GM23248 (cell line): Measurements from ENCODE around the gene RXFP4. TPM values are rescaled to one million over a fixed set of nuclear protein-coding genes. Genes with fewer than 3 reads are reported as not detected.
A peak's percentile ranks its signal among the peaks of the same experiment; 100 is the strongest.

Experiments used
- DNase-seq: peaks from one replicate; pipeline ENCODE4 v3.0.0-alpha.2; 2015
- H2AFZ ChIP-seq: fragments of 200-600 bp; sonication (generic); 2 replicates; pipeline ENCODE4 v1.6.1; 2016; ENCODE audit warnings: antibody characterized with exemption
- H3F3A ChIP-seq: fragments of 200-600 bp; sonication (generic); 2 replicates; pipeline ENCODE4 v1.6.1; 2016; ENCODE audit warnings: mild to moderate bottlenecking, antibody characterized with exemption, mixed run types; ENCODE audit not compliant: insufficient read depth
- H3K27ac ChIP-seq: fragments of 200-600 bp; sonication (generic); 2 replicates; pipeline ENCODE4 v1.5.1; 2016; ENCODE audit warnings: mild to moderate bottlenecking
- H3K27me3 ChIP-seq: fragments of 200-600 bp; sonication (generic); replicated peaks from 2 replicates; pipeline ENCODE4 v1.6.1; 2016; ENCODE audit warnings: mild to moderate bottlenecking; ENCODE audit not compliant: insufficient read depth
- H3K36me3 ChIP-seq: fragments of 200-600 bp; sonication (generic); 2 replicates; pipeline ENCODE4 v1.6.1; 2016; ENCODE audit warnings: low read depth, mild to moderate bottlenecking
- H3K4me1 ChIP-seq: fragments of 200-600 bp; sonication (generic); 2 replicates; pipeline ENCODE4 v1.6.1; 2016; ENCODE audit warnings: mild to moderate bottlenecking; ENCODE audit not compliant: insufficient read depth
- H3K4me2 ChIP-seq: fragments of 200-600 bp; sonication (generic); one replicate; pipeline ENCODE4 v1.6.1; 2016; ENCODE audit warnings: mild to moderate bottlenecking; ENCODE audit not compliant: unreplicated experiment
- H3K4me3 ChIP-seq: fragments of 200-600 bp; sonication (generic); 2 replicates; pipeline ENCODE4 v1.5.1; 2016; ENCODE audit warnings: mild to moderate bottlenecking
- H3K79me2 ChIP-seq: fragments of 200-600 bp; sonication (generic); 2 replicates; pipeline ENCODE4 v1.6.1; 2016; ENCODE audit warnings: mild to moderate bottlenecking; ENCODE audit not compliant: insufficient read depth
- H3K9ac ChIP-seq: fragments of 200-600 bp; sonication (generic); 2 replicates; pipeline ENCODE4 v1.6.1; 2016; ENCODE audit warnings: mild to moderate bottlenecking
- H3K9me2 ChIP-seq: fragments of 200-600 bp; sonication (generic); 2 replicates; pipeline ENCODE4 v1.6.1; 2016; ENCODE audit warnings: mixed run types, mild to moderate bottlenecking, moderate library complexity; ENCODE audit not compliant: insufficient read depth
- H3K9me3 ChIP-seq: fragments of 200-600 bp; sonication (generic); one replicate; pipeline ENCODE4 v1.6.1; 2017; ENCODE audit warnings: low read depth
- H4K20me1 ChIP-seq: fragments of 200-600 bp; sonication (generic); 2 replicates; pipeline ENCODE4 v1.6.0; 2016; ENCODE audit not compliant: insufficient read depth
- EZH2 ChIP-seq: fragments of 200-600 bp; sonication (generic); IDR thresholded peaks from 2 replicates; pipeline ENCODE4 v1.6.1; 2018; ENCODE audit warnings: antibody characterized with exemption, mild to moderate bottlenecking; ENCODE audit not compliant: insufficient read depth, poor library complexity, severe bottlenecking
- EZH2phosphoT487 ChIP-seq: fragments of 200-600 bp; sonication (generic); IDR thresholded peaks from 2 replicates; pipeline ENCODE4 v1.6.1; 2018; ENCODE audit warnings: antibody characterized with exemption, moderate library complexity, mild to moderate bottlenecking, low read depth; ENCODE audit not compliant: insufficient read depth
- WGBS, 2 experiments: methylation state at CpG; one replicate each; pipeline ENCODE4 v1.1.6; 2015 to 2017; ENCODE audit warnings: low lambda C conversion rate in 2 of 2, low coverage in 1 of 2; ENCODE audit errors: missing lambda C conversion rate in 2 of 2; 5-methylcytosine and 5-hydroxymethylcytosine counted together
- in situ Hi-C: fragments of 300-500 bp; cut with MboI; formaldehyde crosslinking; loops from 2 replicates; pipeline ENCODE4 v1.15.0; 2020
- polyA plus RNA-seq: library from polyadenylated mRNA; unstranded; fragments of >200 nt; fragmentation: Nextera tagmentation; extraction: Ambion mirVana; gene quantifications from 2 replicates; pipeline ENCODE4 v1.2.1, GENCODE V29; 2016
- total RNA-seq: library from RNA; depleted of rRNA; stranded (reverse); fragments of >200 nt; shearing (Covaris generic); gene quantifications from 2 replicates; pipeline ENCODE4 v1.2.3, GENCODE V29; 2014

The RXFP4 gene
- total and polyA plus RNA-seq, 2 experiments from 2014 or later = 0.39 TPM; not detected in 1

DNA sequence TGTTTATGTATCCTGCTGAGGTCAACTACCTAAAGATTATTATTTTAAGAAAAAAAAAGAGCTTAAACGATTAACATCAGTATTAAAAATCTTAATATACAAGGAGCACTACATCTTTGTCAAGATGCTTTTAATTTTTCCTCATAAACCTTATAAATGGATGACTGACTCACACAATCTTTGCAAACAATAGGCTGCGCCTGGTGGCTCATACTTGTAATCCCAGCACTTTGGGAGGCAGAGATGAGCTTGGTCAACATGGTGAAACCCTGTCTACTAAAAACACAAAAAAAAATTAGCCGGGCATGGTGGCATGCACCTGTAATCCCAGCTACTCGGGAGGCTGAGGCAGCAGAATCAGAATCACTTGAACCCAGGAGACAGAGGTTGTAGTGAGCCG lies 9.0 kb upstream of the RXFP4 start:
- Histone ChIP-seq H3K36me3 (peaks cover 48% of the 10 kb centered on the region), H3F3A (peaks cover 26% of the 10 kb centered on the region), H3K4me3 (peak overlapping the region; percentile 79), H4K20me1 (no peaks in the 10 kb centered on the region), H3K27ac (peak overlapping the region; percentile 48), H3K9me3 (no peaks in the 10 kb centered on the region), H3K79me2 (peaks cover 67% of the 10 kb centered on the region), H3K9ac (peak overlapping the region; percentile 92), H2AFZ (no peak overlapping the region), H3K9me2 (no peaks in the 10 kb centered on the region), H3K4me1 (peaks cover 42% of the 10 kb centered on the region), H3K4me2 (peak overlapping the region; percentile 90), H3K27me3 (no peaks in the 10 kb centered on the region)
- TF ChIP-seq EZH2phosphoT487 (no peak), EZH2 (no peak)
- peak; percentile 74 for DNase-seq
- in situ Hi-C loops = no loop called here
- 41 to 51% methylated on average over 5 of the region's 5 CpGs for WGBS, 2 experiments

DNA sequence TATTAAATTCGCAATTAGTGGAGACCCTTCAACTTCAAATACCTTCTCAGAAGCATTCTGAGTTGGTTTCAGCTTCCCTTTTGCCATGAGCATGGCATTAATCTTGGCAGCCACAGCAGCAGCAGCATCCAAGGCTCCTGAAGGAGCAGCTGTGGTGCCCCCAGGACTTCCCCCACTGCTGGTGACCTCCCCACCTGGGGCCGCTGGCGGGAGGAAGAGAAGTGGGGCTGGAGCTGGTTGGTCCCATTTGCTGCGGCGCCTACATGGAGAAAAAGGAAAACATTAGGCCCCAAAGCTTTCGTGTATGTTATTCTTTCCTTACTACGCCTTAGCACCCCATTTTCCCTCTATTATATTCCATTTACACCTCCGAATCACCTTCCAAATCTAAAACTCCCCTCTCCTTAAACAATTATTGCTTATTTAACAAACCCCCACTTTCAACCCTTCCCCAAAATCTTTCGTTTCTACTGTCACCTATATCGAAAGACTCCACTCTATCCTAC lies 7.8 kb upstream of the RXFP4 start:
- H3K27me3 ChIP-seq = no peaks in the 10 kb centered on the region
- H3K9me3 ChIP-seq = no peaks in the 10 kb centered on the region
- peak overlapping the region; percentile 79 for H3K4me3 ChIP-seq
- no peaks in the 10 kb centered on the region for H3K9me2 ChIP-seq
- peak overlapping the region; percentile 92; the same call in 1 of the 2 replicates for H2AFZ ChIP-seq
- peak; percentile 37 for DNase-seq
- TF ChIP-seq EZH2 = no peak
- TF ChIP-seq EZH2phosphoT487 = no peak
- H3K36me3 ChIP-seq = peaks cover 38% of the 10 kb centered on the region
- 4 to 8% methylated on average over 10 of the region's 10 CpGs for WGBS, 2 experiments
- H3F3A ChIP-seq = peaks cover 26% of the 10 kb centered on the region
- peak overlapping the region; percentile 90 for H3K4me2 ChIP-seq
- H3K27ac ChIP-seq = peak overlapping the region; percentile 85
- in situ Hi-C loops = no loop called here
- peaks cover 55% of the 10 kb centered on the region for H3K79me2 ChIP-seq
- no peaks in the 10 kb centered on the region for H4K20me1 ChIP-seq
- peak overlapping the region; percentile 92 for H3K9ac ChIP-seq
- H3K4me1 ChIP-seq = peaks cover 42% of the 10 kb centered on the region

DNA sequence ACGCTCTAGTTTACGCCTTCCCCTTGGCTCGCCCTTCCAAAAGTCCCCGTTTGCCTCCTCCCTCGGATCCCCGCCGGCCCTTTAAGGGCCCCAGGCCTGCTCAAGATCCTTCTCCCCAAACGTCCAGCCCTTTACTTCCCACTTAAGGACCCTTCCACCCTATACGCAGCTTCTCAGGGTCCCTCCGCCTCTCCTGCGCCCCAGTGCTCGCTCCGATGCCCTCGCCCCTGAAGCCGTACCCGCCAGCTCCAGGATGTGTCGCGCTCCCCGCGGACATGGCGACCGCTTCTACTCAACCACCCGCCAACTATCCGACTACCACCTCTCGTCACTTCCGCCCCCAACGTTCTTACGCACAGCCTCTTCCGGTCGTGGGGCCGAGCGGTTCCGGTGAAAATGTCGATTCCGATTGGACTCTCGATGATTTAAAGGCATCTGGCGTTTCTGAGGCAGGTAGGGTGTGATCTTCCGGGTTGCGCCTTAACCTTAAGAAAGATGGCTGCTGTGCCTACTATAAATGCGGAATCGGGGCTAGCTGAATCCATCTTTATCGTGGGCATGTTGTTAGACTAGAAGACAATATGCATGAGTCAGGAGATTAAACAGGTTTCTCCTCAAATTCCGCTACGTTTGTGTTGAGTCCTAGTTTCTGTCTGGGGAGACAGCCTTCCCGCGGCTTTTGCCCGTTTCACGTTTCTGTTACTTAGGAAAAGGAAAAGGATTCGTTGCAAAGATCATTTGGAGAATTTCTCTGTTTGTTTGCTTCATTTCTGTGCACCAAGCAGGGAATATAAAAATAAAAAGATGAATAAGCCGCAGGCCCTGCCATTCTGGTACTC lies 7.1 kb upstream of the RXFP4 start, which contains the start of gene KHDC4:
KHDC4 (minus strand) TSS at position 317 of the 839 bp plus-strand sequence; CDS start at position 277, 40 bp downstream.
- in situ Hi-C loops = no loop called here
- H3K79me2 ChIP-seq = peaks cover 48% of the 10 kb centered on the region
- WGBS, 2 experiments = 1 to 2% methylated on average over 47 to 50 of the region's 50 CpGs

DNA sequence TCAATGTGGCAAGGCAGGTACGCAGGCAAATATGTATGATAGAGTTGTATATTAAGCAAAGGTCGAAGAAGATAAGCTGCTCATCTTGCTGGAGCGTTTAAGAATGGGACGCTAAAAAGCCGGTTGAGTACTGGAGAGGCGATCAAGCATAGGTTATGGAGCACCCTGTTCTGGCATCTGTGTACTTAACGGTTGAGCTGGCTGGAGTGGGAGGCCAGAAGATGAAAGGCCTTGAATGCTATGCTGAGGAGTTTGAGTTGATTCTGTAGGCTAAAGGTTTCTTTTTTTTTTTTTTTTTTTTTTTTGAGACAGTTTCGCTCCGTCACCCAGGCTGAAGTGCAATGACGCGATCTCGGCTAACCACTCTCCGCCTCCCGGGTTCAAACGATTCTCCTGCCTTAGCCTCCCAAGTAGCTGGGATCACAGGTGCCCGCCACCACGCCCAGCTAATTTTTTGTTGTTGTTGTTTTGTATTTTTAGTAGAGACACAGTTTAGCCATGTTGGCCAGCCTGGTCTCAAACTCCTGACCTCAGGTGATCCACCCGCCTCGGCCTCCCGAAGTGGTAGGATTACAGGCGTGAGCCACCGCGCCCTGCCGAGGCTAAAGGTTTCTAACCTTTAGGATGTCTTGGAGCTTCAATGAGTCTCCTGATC lies 6.4 kb upstream of the RXFP4 start:
- Histone ChIP-seq H3K9ac (peak overlapping the region; percentile 92), H3K27me3 (no peaks in the 10 kb centered on the region), H3K4me3 (peak overlapping the region; percentile 79), H3F3A (peaks cover 26% of the 10 kb centered on the region), H4K20me1 (no peaks in the 10 kb centered on the region), H3K9me2 (no peaks in the 10 kb centered on the region), H3K27ac (peak overlapping the region; percentile 85), H2AFZ (peak overlapping the region; percentile 92), H3K79me2 (peaks cover 41% of the 10 kb centered on the region), H3K4me2 (peak overlapping the region; percentile 99), H3K9me3 (no peaks in the 10 kb centered on the region), H3K36me3 (peaks cover 26% of the 10 kb centered on the region), H3K4me1 (peaks cover 38% of the 10 kb centered on the region)
- in situ Hi-C loops = no loop called here
- no peak for TF ChIP-seq EZH2
- no peak for TF ChIP-seq EZH2phosphoT487
- WGBS, 2 experiments = 79 to 80% methylated on average over 24 of the region's 24 CpGs
- DNase-seq = peak; percentile 43

More for the DNA sequence above, 7.1 kb upstream of the RXFP4 start, which contains the start of gene KHDC4:
- peak; percentile 99 for DNase-seq
- no peaks in the 10 kb centered on the region for H3K27me3 ChIP-seq
- H3K9me2 ChIP-seq = no peaks in the 10 kb centered on the region
- peak within 1 kb of the TSS; percentile 92 for H2AFZ ChIP-seq
- H3K36me3 ChIP-seq = peaks cover 34% of the 10 kb centered on the region
- no peaks in the 10 kb centered on the region for H3K9me3 ChIP-seq
- H3F3A ChIP-seq = peaks cover 26% of the 10 kb centered on the region
- peak within 1 kb of the TSS; percentile 99 for H3K4me2 ChIP-seq
- H3K4me3 ChIP-seq = peak within 1 kb of the TSS; percentile 79
- no peaks in the 10 kb centered on the region for H4K20me1 ChIP-seq
- peak within 1 kb of the TSS; percentile 92 for H3K9ac ChIP-seq
- TF ChIP-seq EZH2 = no peak
- no peak for TF ChIP-seq EZH2phosphoT487
- peak within 1 kb of the TSS; percentile 85 for H3K27ac ChIP-seq
- H3K4me1 ChIP-seq = peaks cover 41% of the 10 kb centered on the region
